GM18907 (cell line): ENCODE results near the gene TAOK1.

Experiments used
- ATAC-seq: cut with Tn5 transposase; IDR thresholded peaks from one replicate; pipeline ENCODE4 v1.9.1; 2021; ENCODE audit warnings: mild to moderate bottlenecking, moderate library complexity; ENCODE audit not compliant: unreplicated experiment

The TAOK1 gene

DNA sequence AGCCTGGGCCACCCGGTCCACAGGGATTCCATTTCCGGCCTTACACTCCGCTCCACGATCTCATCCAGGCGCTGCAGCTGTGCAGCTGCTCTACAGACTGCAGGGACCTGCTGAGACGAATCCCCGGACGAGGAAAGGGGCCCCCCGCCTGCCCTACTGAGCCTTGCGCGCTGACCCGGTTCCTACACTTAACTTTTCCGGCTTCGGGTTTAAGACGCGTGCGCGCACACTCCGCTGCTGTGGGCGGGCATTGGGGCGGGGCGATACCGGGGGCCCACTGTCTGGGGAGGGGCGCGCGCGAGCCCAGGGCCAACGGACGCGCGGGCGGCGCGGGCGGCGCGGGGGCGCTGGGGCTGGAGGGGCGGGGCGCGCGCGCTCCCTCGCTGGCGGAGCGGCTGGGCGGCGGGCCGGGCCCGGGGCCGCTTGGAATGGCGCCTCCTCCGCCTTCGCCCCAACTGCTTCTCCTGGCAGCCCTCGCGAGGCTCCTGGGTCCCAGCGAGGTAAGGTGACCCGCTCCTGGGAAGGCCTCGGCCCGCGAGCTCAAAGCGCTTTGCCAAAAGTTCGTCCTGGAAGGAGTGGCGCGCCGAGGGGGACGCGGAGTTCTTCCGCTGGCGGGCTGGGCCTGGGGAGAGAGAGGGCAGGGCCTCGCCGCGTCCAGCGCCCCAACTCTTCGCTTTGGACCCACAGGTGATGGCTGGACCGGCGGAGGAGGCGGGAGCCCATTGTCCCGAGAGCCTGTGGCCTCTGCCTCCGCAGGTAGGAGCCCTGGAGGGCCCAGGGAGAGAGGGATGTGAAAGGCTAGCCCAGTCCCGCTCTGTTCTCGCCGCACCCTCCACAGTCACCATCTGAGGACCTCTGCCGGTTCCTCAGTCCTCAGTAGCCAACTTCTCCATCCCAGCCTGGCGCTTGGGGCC, 178.4 kb downstream of the TAOK1 start, which contains the start of gene TP53I13:
TSS of gene TP53I13 (plus strand) at position 371 of the 914 bp plus-strand sequence. CDS start at position 429, 58 bp downstream.
- ATAC-seq = peak; percentile 45

DNA sequence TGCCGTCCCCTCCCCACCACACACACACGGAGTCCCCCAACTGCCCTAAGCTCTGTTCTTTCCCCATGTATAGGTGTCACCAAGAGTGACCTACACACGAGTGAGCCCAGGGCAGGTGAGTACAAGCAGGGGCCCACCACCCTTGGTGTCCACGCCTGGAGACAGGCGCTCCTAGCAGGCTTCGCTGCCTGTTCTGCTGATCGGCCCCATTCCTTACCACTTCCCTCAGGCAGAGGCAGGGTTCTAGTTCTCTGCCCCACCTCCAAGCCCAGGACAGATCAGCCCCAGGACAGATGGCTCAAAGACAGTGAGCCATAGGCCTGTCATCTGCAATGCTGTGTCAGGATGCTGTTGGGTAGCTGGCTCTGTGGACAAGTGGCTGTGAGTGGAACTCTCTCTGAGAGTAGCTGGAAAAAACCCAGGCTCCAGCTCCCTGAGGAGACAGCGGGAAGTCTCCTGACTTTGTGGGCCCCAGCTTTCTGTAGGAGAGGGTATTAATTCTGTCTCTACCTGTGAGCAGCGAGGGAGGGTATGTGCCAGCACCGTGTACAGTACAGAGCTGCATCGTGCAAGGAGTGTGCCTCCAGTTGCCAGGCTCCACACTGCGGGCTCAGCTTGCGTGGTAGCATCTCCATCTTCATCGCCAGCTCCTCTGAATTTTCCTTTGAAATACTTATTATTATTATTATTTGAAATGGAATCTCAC, 179.2 kb downstream of the TAOK1 start:
- ATAC-seq = no peak

DNA sequence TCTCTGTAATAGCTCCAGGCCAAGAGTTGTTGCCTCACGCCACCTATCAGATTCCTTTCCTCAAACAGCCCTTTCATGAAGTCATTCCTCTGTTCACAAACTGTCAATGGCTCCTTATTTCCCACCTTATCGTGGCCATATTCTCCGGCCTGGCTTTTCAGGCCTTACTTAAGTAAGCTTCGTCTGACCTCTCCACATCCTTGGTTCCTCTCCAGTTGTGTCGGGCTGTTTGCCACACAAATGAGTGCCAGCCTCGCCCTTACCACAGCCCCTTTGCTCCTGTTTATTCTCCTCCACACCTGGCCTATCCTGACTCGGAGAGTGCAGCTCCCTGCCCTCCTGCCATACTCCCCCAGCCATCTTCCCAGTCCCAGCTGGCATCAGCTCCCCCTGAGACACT, 180.4 kb downstream of the TAOK1 start:
- ATAC-seq = no peak

DNA sequence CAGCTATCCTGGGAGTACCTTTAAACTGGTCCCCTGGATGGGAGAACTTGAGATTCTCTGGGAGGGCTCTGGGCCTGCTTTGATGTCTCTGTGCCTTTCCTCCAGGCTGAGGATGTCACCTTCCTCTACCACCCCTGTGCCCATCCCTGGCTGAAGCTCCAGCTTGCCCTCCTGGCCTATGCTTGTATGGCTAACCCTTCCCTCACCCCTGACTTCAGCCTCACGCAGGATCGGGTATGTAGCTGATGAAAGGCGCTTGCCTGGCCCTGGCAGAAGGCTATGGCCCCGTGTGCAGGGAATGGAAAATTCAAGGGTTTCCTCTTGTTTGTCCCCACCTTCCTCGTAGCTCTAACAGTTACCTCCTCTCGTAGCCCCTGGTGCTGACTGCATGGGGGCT, 181.3 kb downstream of the TAOK1 start:
- ATAC-seq = no peak

DNA sequence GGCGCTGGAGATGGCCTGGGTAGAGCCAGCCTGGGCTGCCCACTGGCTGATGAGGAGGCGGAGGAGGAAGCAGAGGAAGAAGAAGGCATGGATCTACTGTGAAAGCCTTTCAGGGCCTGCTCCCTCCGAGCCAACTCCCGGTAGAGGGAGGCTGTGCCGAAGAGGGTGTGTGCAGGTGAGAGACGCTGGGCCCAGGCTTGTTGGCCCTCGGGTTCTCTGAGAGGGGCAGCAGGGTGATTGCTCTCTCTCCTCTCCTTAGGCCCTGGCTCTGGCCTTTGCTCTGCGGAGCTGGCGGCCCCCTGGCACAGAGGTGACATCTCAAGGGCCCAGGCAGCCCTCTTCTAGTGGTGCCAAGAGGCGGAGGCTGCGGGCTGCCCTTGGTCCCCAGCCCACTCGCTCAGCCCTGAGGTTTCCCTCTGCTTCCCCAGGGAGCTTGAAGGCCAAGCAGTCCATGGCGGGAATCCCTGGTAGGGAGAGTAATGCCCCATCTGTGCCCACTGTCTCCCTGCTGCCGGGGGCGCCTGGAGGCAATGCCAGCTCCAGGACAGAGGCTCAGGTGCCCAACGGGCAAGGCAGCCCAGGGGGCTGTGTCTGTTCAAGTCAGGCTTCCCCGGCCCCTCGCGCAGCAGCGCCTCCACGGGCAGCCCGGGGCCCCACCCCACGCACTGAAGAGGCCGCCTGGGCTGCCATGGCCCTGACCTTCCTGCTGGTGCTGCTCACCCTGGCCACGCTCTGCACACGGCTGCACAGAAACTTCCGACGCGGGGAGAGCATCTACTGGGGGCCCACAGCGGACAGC, 181.9 kb downstream of the TAOK1 start:
- no peak for ATAC-seq

DNA sequence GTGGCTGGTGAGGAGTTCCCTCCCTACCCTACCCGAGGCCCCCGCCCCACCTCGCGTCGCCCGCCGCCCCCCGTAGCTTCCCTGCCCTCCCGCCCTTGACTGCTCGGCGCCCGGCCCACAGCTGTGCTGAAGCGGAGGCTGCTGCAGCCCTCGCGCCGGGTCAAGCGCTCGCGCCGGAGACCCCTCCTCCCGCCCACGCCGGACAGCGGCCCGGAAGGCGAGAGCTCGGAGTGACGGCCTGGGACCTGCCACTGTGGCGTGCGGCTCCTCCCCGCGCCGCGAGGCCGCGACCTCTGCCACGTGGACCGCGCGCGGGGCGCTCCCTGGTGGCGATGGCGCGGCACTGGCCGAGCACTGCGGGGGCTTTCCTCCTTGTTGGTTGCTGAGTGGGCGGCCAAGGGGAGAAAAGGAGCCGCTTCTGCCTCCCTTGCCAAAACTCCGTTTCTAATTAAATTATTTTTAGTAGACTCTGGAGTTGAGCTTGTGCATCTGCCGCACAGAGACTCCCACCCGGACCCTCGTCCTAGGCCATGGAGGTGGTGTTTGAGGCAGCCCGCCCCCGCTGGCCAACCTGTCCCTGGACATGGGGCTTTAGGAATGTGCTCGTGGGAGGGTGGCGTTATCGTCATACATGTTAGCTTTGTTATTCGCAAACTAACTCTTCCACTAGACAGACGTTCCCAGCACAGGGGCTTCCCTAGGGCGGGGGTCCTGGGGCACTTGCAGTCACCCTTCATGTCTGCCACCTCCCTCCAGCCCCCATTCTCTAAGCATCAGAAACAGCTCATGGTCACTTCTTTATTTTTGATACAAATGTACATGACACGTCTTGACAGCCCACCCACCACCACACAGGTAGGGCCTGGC, 182.8 kb downstream of the TAOK1 start:
- ATAC-seq = no peak

DNA sequence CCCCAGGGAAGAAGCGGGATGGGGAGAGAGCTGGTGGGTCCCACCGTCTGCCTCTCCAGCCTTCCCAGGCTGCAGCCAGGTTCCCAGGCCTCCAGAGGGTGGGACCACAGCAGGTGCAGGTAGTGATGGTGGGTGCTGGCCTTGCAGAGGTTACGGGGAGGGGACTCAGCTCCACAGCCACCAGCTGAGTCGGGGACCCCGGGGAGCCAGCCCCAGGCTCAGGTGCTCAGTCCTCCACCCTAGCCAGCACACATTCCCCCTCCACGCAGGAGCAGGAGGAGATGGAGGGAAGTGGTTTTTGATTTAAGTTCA, 183.4 kb downstream of the TAOK1 start:
- ATAC-seq = no peak

DNA sequence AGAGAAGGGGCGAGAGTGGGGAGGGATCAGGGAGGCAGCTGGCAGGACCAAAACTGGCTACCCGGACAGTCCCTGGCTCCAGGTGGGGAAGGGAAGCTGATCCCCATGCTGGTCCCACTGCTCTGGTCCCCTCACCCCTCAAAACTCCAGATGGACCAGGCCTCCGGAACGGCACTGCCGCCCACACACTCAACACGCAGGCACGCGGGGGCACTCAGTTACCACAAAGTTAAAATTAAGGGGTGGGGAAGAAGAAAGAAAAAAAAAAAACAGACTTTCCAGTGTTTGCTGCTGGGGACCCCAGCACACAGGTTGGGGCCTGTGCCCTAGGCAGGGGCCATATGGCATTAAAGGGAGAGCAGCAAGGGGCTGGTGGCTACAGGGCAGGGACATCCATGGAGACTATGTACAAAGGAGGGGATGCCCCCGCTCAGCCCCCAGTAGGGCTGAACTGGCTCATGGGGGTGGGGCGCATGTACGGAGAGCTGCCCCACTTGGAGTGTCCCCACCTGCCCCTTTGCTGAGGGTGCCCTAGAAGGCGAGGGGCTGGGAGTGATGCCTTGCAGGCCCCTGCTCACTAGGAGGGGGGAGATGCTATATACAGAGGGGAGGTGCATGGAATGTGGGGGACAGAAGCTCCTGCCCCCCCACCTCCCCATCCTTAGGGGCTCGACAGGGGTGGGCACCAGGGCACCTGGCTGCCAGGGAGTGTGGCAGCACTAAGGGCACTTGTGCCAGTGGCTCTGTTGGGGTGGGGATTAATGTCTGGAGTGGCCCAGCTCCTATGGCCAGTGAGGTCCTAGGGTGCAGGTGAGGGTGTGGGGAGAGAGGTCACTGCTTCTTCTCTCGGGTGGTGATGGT, 183.9 kb downstream of the TAOK1 start:
- no peak for ATAC-seq

DNA sequence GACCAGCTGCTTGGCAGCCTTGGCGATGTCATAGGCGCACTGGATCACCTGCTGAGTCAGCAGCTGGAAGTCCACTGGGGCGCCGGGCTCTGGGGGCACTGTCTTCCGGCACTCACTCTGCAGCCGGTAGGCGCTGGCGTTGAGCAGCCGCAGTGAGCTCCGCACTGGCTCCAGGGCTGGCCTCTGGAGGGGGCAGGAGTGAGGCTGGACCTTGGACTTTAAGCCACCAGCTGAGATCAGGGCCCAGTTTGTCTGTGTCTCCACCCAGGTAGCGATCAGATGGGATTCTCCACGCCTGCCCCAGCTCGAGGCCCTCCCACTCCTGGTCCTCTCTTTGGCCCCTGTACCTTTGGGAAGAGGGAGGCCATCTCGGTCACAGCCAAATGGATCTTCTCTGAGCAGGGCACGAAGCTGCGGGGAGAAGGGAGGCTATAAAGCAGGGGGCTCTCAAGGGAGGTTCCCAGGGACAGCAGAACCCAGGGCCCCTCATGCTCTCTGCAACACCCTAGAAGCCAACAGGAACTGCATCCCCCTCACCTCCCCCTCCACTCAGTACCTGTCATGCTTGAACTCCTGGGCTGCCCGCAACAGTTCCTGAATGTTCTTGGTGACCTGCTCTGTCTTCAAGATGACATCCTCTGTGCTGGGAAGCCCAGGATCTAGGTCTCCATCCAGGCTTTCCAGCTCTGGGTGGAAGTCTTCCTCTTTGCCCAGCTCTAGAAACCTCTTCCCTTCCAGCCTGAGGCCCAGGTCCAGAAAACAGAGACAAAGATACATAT, 184.8 kb downstream of the TAOK1 start:
- no peak for ATAC-seq

DNA sequence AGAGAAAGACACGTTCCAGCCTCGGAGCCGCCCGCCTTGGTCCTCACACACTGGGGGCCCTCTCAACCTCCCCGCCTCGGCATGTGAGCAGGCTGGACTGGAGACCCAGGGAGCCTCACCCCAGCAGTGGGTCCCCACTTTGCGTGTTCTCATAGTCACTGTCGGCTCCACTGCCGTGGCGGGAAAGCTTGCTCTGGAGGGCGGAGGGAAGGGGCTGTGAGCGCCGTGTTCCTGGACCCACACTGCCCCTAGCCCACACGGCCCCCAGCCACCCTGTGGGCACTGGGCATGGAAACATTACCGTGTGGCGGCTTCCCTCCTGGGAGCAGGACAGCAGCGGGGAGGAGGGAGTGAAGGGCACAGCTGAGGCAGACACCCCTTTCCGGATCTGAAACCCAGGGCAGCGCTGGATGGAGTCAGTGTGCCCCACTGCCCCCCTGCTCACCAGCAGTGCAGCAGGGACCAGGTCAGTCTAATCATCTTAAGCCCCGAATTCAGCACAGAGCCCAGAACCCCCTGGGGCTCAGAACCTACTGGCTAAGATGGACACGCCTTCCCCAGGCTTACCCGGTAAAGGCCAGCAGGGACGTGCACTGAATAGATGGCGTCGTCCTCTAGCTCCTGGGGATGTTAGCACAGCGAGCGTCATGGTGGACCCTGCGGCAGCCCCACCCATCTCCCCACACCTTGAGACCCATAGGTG, 185.5 kb downstream of the TAOK1 start:
- no peak for ATAC-seq

DNA sequence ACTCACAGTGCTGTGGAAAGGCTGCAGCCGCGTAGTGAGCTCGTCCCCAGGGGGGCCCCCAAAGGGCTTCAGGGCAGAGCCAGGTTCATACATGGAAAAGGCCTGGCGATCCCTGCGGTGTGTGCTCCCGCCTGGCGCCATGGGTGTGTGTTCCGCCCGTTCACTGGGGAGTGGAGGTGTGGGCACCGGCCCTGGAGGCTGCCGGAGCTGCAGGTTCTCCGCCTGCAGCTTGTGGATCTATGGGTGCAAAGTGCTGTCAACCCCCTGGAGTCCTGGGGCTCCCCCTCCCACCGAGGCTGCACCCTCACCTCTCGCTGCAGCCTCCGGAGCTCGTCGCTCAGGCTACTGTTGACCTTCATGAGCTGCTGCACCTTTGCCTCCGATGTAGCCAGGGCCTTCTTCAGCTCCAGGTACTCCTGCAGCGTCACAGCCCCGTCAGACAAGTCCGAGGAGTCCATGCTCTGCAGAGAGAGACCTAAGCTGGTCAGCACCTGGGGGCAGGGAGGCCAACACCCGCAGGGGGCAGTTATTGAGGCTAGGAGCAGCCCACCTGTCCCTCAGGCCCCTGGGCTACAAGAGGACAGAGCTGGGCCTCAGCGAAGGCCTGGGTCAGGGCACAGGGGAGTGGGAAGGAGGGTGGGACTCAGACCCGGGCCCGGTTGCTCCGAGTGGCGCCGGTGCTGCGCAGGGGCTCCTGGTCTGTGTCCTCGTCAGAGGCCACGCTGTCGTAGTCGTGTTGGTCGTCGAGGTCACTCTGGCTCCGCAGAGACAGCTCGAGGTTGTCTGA, 186.2 kb downstream of the TAOK1 start:
- ATAC-seq = no peak

DNA sequence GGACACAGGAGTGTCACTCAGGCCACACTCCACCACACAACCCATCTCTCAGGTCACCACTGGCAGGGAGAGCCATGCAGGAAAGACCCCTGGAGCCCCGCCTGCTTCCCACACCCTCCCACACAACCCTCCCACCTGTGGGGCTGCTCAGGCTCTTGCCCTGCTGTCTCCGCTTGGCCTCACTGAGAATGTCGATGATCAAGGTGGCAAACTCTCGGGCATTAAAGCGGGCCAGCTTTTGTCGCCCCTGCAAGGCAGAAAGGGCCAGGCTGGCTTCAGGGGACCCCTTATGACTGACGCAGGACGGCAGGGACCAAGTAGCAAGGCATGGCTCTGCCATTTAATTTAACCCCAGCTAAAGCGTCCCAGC, 186.8 kb downstream of the TAOK1 start:
- ATAC-seq = no peak

DNA sequence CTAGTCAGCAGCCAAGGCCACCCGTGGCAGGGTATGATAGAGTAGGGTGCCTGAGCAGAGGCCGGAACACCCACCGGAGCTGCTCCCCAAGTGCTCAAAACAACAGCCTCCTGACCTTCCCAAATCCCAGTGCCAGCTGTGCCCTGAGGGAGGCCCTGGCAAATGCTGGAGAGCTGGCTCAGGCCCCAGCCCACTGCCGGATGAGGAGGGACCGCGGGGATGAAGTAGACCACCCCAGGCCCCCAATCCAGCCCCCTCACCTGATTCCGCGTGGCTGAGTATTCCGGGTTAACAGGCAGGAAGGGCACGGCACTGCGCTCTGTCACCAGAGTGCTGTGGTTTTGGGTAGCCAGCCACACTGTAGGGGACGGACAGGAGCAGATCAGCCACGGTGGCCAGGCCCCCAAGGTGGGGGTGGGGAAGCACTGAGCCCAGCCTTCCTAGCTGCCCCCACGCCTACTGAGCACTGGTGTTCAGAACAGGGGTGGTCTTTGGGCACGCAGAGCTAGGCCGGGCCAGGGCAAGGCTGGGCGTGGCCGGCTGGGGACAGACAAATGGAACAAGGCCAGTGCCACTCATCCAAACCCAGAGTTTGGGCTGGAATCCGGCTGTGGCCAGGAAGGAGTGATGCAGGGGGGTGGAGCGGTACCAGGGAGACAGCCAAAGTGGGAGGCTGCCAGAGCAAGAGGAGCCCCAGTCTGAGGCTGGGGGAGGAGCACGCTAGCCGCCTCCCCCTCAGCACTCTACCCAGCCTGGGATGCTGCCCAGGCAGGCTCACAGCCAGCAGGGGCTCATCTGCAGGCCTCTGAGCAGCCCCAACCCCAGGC, 187.4 kb downstream of the TAOK1 start:
- no peak for ATAC-seq

DNA sequence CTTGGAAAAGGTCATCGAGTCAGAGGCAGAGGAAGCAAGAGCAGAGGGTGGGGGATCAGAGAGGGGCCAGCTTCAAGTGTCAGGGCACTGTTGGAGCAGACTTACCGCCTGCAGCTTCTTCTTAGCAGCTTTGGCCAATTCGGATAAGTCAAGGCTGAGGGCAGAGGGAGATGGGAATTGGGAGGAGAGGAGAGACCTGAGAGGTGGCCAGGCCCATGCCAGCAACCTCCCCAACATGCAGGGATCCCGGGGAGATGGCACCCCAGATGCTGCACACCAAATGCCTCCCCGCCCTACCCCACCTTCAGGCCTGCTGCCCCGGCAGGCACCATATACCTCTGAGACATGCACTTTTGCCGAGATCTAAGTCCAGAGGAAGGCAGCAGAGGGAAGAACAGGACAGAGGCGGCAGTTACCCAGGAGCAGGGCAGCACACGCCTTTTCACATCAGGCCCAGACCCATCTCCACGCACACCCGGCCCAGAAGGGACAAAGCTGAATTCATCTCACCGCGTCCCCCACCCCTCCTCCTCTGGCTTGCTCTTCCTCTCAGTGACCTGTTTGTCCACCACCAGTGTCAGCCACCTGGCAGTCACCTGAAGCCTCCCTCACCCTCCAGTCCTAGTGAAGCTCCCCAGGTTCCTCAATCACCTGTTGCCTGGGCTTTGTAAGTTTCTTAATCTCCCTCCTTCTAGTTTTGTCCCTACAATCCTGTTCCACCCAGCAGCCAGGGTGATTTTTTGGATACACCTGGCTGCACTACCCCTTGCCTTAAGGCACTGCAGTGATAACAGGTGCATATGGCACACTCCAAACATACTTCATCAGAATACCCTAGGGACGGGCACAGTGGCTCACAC, 188.7 kb downstream of the TAOK1 start:
- no peak for ATAC-seq

DNA sequence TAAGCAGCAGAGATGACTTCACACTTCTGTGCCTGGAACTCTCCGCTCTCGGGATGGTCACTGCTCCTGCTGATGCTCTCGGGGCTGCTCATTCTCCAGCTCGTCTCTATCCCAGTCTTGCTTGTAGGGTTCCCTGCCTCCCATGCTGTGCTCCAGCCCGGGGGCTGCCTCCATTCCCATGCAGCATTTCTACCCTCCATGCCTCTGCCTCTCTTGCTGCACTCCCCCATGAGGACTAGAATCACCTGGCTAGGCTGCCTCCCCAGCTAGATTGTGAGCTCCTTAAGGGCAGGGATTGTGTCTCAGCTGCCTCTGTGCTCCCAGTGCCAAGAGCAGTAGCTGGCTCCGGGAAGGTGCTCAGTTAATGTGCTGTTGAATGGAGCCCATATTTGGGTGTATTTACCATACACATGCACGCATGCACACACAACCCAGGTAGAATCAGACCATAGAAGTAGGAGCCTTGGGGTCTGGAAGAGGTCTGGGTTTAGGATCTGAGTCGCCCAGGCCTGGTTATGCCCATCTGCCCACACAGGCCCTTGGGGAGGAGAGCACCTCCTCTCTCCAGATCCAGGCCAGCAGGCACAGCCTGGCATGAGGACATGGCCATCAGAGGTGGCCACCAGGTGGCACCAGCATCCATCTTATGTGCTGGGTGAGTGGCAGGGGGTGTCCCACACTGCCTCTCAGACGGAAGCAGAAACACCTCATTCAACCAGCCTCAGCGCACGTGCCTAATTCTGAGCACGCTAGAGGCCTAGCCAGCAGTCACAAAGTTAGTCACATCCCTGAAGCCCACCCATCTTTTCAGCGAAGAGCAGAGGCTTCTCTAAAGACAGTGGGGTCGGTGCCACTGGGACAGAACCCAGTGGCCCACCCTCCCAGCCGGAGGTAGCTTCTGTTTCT, 190.0 kb downstream of the TAOK1 start:
- peak; percentile 70 for ATAC-seq
